Ramos (cell line): Measurements from ENCODE around the gene MROH7.

Source experiments
- in situ Hi-C: fragments of 300-500 bp; cut with MboI; formaldehyde crosslinking; loops from one replicate; pipeline ENCODE4 v1.14.3; 2022; ENCODE audit warnings: low sequenced_read_pairs; ENCODE audit not compliant: unreplicated experiment

Gene MROH7

GRCh38 chr1:54649130-54649898, 7.7 kb downstream of the MROH7 start:
- in situ Hi-C loops: no loop called here

GRCh38 chr1:54649921-54650320, 8.3 kb downstream of the MROH7 start:
- in situ Hi-C loops: no loop called here

GRCh38 chr1:54650417-54650816, 8.8 kb downstream of the MROH7 start:
- in situ Hi-C loops: no loop called here

- in situ Hi-C loops: no loop called here
Observed at GRCh38 chr1:54651608-54652007, 10.0 kb downstream of the MROH7 start.

GRCh38 chr1:54652168-54652567, 10.6 kb downstream of the MROH7 start:
- in situ Hi-C loops: no loop called here

- in situ Hi-C loops: no loop called here
Observed at GRCh38 chr1:54653036-54653435, 11.4 kb downstream of the MROH7 start.

- in situ Hi-C loops: no loop called here
Observed at GRCh38 chr1:54658164-54658913, 16.8 kb downstream of the MROH7 start.

GRCh38 chr1:54663725-54664124, 22.1 kb downstream of the MROH7 start:
- in situ Hi-C loops: no loop called here

- in situ Hi-C loops: no loop called here
Observed at GRCh38 chr1:54664364-54664763, 22.8 kb downstream of the MROH7 start.

- in situ Hi-C loops: no loop called here
Observed at GRCh38 chr1:54665852-54666251, 24.3 kb downstream of the MROH7 start.

- in situ Hi-C loops: no loop called here
Observed at GRCh38 chr1:54666333-54666732, 24.7 kb downstream of the MROH7 start.

- in situ Hi-C loops: no loop called here
Observed at GRCh38 chr1:54667797-54668196, 26.2 kb downstream of the MROH7 start.

- in situ Hi-C loops: no loop called here
Observed at GRCh38 chr1:54668567-54668966, 27.0 kb downstream of the MROH7 start.

GRCh38 chr1:54671985-54672608, 30.5 kb downstream of the MROH7 start:
- in situ Hi-C loops: loop anchor here (10.0 kb wide), 1 partner anchor 123 kb away; no protein-coding TSS in a partner anchor

- in situ Hi-C loops: loop anchor here (10.0 kb wide), 1 partner anchor 116 kb away; no protein-coding TSS in a partner anchor
Observed at GRCh38 chr1:54678776-54679643, 37.4 kb downstream of the MROH7 start.

GRCh38 chr1:54679706-54680105, 38.1 kb downstream of the MROH7 start:
- in situ Hi-C loops: loop anchor here (10.0 kb wide), 1 partner anchor 115 kb away; no protein-coding TSS in a partner anchor

- in situ Hi-C loops: no loop called here
Observed at GRCh38 chr1:54680387-54680786, 38.8 kb downstream of the MROH7 start.

- in situ Hi-C loops: no loop called here
Observed at GRCh38 chr1:54681358-54681757, 39.8 kb downstream of the MROH7 start.

- in situ Hi-C loops: no loop called here
Observed at GRCh38 chr1:54683453-54683852, 41.9 kb downstream of the MROH7 start.

GRCh38 chr1:54685335-54685905, 43.8 kb downstream of the MROH7 start:
- in situ Hi-C loops: no loop called here
